Lower lobe of right lung (tissue), 2 donors: ENCODE measurements around the gene OVOL1. TPM values are rescaled to one million over a fixed set of nuclear protein-coding genes. Genes with fewer than 3 reads are reported as not detected.

ENCODE experiments used
- ATAC-seq, 2 donors: fragments of 200-7000 bp; cut with Tn5 transposase; one replicate each; pipeline ENCODE4 v1.9.1; 2020 to 2022; ENCODE audit warnings: mild to moderate bottlenecking in 2 of 2, moderate library complexity in 2 of 2
- DNase-seq: peaks from one replicate; pipeline ENCODE4 v3.0.0-alpha.2; 2020
- H3K27ac ChIP-seq: fragments of 200-600 bp; one replicate; pipeline ENCODE4 v1.8.0; 2022
- H3K27me3 ChIP-seq: fragments of 200-600 bp; one replicate; pipeline ENCODE4 v1.8.0; 2022; ENCODE audit warnings: low read depth
- H3K36me3 ChIP-seq: fragments of 200-600 bp; one replicate; pipeline ENCODE4 v1.8.0; 2022; ENCODE audit warnings: mild to moderate bottlenecking
- H3K4me1 ChIP-seq: fragments of 200-600 bp; one replicate; pipeline ENCODE4 v1.8.0; 2022
- H3K4me3 ChIP-seq: fragments of 200-600 bp; one replicate; pipeline ENCODE4 v1.8.0; 2022; ENCODE audit warnings: mild to moderate bottlenecking
- H3K9me3 ChIP-seq: fragments of 200-600 bp; one replicate; pipeline ENCODE4 v1.8.0; 2022
- intact Hi-C: fragments of 100-400 bp; cut with DNase I; formaldehyde crosslinking; loops from one replicate; pipeline ENCODE4 v1.11.0; 2022
- total RNA-seq: library from RNA; stranded (reverse); fragmentation: NEBNext Ultra II Directional; extraction: Animal tissue kit (Norgen Biotek cat#: 25700); gene quantifications from one replicate; pipeline ENCODE4 v1.2.1, GENCODE V29; 2021
- TF ChIP-seq, protein P1 (sequence below): fragments of 200-600 bp; IDR thresholded peaks from one replicate; pipeline ENCODE4 v1.8.0; 2022; ENCODE audit warnings: antibody characterized with exemption, mild to moderate bottlenecking
- donor health status: DM: no; HTN: yes; CAD: no; lungs with severe emphysema.

The OVOL1 gene
- total RNA-seq, 1 donor from 2014 or later: 0.89 TPM

DNA sequence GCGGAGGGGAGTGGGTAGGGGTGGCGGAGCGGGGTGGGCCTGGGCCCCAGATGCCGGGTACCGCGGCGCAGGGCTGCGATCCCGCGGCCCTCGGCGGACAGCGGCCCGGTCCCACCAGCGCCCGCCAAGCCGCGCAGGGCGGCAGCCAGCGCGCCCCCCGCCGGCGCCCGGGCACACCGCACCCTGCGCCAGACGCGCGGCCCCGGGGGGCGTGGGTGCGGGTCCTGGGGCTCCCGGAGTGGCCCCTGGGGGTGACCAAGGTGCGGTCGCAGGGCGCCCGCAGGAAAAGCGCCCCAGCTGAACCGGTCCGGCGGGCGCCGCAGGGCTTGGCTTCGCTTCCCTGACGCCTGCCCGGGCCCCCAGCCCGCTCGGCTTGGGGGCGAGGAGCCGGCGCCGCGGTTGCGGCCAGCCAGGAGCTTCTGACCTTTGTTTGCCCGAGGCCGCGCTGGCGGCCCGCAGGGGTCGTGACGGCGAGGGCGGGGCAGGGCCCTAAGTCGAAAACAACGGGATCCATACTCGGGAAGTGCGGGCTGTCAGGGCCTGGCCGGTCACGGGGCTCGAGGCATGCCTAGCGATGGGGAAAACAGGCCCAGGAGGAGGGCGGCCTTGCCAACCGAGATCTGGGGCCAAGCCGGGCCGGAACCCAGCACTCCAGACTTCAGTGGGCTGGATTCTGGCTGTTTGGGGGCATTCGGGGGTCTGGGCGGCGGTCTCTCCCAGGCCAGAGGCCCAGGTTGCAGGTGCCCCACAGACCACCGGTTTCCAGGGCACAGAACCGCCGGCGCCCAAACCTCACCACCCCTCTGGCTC is 5.5 kb upstream of the OVOL1 start:
- peak; percentile 51 to 60 for ATAC-seq
- peak overlapping the region; percentile 73 for H3K4me3 ChIP-seq
- H3K36me3 ChIP-seq: peaks cover 33% of the 10 kb centered on the region
- DNase-seq: peak; percentile 70
- intact Hi-C loops: no loop called here
- TF ChIP-seq, protein P1, sequence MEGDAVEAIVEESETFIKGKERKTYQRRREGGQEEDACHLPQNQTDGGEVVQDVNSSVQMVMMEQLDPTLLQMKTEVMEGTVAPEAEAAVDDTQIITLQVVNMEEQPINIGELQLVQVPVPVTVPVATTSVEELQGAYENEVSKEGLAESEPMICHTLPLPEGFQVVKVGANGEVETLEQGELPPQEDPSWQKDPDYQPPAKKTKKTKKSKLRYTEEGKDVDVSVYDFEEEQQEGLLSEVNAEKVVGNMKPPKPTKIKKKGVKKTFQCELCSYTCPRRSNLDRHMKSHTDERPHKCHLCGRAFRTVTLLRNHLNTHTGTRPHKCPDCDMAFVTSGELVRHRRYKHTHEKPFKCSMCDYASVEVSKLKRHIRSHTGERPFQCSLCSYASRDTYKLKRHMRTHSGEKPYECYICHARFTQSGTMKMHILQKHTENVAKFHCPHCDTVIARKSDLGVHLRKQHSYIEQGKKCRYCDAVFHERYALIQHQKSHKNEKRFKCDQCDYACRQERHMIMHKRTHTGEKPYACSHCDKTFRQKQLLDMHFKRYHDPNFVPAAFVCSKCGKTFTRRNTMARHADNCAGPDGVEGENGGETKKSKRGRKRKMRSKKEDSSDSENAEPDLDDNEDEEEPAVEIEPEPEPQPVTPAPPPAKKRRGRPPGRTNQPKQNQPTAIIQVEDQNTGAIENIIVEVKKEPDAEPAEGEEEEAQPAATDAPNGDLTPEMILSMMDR: peak; percentile 38
- peaks cover 16% of the 10 kb centered on the region for H3K27me3 ChIP-seq
- peaks cover 43% of the 10 kb centered on the region for H3K4me1 ChIP-seq
- H3K9me3 ChIP-seq: no peaks in the 10 kb centered on the region
- peak overlapping the region; percentile 94 for H3K27ac ChIP-seq

DNA sequence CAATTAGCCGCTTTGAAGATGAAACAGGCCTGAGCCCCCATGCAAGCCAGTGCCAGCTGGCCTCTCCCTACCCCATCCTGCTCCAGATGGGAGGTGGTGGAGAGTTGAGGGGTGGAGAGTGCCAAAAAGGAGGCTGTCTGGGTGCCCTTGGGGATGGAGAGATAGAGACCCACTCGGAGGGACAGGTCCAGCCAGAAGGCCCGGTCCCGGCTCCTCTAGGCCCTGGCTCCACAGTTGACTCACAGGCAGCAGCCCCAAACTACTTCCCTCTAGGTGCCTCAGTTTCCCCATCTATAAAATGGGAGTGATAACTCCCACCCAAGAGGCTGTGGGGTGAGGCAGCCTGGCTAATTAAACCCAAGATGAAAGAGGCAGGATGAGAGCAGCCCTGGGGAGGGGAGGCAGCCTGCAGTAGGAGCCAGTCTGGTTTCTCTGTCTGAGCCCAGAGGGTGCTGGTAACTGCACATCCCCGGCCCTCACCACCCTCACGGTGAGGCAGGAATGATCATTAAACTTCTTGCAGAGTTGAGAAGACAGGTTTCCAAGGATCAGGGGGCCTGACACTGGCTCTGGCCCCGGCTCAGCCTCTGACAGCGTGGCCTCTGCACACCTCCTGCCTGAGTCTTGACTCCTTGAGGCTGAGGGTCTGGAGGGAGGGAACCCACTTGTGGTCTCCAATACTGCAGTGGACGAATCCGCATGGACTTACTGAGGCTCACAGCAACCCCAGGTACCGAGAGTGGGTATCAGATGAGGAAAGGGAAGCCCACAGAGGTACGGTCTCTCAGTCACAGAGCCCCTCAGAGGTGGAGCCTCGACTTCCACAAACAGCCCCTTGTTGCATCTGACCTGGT is 4.7 kb upstream of the OVOL1 start:
- peaks cover 25% of the 10 kb centered on the region for H3K36me3 ChIP-seq
- TF ChIP-seq, protein P1: no peak
- intact Hi-C loops: no loop called here
- ATAC-seq: no peak
- peaks cover 22% of the 10 kb centered on the region for H3K27me3 ChIP-seq
- H3K4me1 ChIP-seq: peaks cover 41% of the 10 kb centered on the region
- no peak for DNase-seq
- peak overlapping the region; percentile 94 for H3K27ac ChIP-seq
- H3K4me3 ChIP-seq: no peak overlapping the region
- H3K9me3 ChIP-seq: no peaks in the 10 kb centered on the region

DNA sequence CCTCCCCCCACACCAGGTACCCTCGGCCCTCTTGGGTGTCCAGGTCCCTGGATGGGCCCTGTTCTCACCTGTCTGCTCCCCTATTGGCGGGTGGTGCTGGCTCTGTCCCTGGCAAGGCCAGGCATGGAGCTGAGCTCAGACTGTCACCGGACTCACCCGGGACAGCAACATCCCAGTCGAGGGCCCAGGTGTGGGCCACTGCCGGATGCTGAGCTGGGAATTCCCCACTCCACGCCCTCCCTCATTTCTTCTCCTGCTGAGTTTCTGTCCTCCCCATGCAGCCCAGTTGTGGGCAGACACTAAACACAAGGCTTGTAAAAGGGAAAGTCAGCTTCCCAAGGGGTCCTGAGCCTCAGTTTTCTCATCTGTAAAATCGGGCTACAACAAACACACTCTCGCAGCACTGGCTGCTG is 4.0 kb upstream of the OVOL1 start:
- H3K4me1 ChIP-seq: peaks cover 40% of the 10 kb centered on the region
- no peaks in the 10 kb centered on the region for H3K9me3 ChIP-seq
- intact Hi-C loops: no loop called here
- H3K27ac ChIP-seq: no peak overlapping the region
- H3K36me3 ChIP-seq: peaks cover 18% of the 10 kb centered on the region
- DNase-seq (peak; percentile 28), ATAC-seq (no peak)
- H3K27me3 ChIP-seq: peaks cover 29% of the 10 kb centered on the region
- no peak overlapping the region for H3K4me3 ChIP-seq
- TF ChIP-seq, protein P1: no peak

DNA sequence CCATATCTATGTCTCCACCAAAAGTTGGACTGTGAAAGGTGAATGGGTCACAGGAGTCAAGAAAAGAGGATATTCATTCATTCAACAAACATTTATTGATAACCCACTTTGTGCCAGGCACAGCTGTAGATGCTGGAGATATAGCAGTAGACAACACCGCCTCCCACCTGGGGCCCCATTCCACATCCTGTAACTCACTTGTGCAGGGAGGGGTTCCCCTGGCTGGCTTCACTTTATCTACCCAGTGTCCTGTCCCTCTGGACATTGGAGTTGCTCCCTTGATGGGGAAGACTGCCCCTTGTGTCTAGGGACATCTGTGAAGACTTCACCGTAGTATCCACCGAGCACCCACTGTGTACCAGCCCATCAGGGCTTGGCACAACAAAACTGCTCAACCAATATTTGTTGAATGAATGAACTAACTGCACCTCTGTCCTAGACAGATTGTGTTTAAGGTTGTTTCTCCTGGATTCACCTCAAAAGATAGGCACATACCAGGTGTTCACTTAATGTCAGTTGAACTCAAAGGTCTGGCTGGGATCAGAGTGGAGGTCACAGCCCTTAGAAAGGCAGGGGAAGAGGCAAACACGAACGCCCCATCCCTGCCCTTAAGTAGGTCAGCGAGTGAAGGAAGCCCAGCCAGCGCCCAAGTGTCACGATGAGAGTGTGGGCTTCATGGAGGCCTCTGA is 1.4 kb upstream of the OVOL1 start:
- no peaks in the 10 kb centered on the region for H3K36me3 ChIP-seq
- peaks cover 39% of the 10 kb centered on the region for H3K27me3 ChIP-seq
- no peak for ATAC-seq
- peaks cover 27% of the 10 kb centered on the region for H3K4me1 ChIP-seq
- DNase-seq: peak; percentile 25
- no peak overlapping the region for H3K27ac ChIP-seq
- no peak overlapping the region for H3K4me3 ChIP-seq
- TF ChIP-seq, protein P1: no peak
- intact Hi-C loops: no loop called here
- H3K9me3 ChIP-seq: no peaks in the 10 kb centered on the region

DNA sequence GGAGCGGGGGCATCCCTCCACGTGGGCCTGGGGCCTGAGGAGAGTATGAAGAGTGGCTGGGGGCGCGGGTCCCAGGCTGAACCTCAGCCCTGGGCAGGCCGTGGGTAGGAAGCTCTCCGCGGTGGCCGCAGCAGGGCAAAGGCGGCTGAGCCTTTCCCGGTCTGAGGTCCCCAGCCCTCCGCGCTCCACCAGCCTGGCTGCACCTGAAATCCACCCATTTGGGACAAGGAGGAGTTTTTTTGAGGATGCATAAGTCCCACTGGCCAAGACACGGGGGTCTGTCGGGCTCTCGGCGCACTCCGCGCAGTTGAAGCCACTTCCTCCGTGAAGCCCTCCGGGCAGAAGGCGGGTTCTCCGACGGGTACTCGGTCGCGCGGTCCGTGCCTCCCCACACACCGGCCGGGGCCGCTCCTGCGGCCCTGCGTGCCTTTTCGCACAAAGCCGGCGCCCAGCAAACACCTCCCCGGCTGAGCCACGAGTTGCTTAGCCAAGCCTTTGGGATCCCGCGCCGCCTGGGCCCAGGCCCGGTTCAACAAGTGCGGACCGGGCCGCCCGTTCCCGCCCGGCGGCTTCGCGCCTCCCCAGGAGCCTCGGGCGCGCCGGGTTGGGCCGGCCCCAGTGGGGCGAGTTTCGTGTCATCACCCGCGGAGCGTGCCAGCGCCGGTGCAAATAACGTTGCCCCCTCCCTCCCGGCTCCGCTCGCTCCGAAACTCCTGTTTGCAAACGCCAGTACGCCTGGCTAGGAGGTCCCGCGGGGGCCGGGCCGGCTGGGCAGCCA is 666 bp upstream of the OVOL1 start:
- Histone ChIP-seq H3K27me3 (peaks cover 39% of the 10 kb centered on the region), H3K27ac (peak overlapping the region; percentile 64)
- peak; percentile 59 for DNase-seq

More for the DNA sequence above, 666 bp upstream of the OVOL1 start:
- Histone ChIP-seq H3K4me1 (peaks cover 29% of the 10 kb centered on the region), H3K36me3 (no peaks in the 10 kb centered on the region), H3K4me3 (peak overlapping the region; percentile 48), H3K9me3 (no peaks in the 10 kb centered on the region)
- intact Hi-C loops: no loop called here
- ATAC-seq: peak; percentile 12 to 39
- TF ChIP-seq, protein P1: no peak
